B cell (primary cell): Measurements from ENCODE around the gene ZDHHC12. TPM values are rescaled to one million over a fixed set of nuclear protein-coding genes. Genes with fewer than 3 reads are reported as not detected.
A peak's percentile ranks its signal among the peaks of the same experiment; 100 is the strongest.

ENCODE experiments used
- ATAC-seq: fragments of 200-7000 bp; cut with Tn5 transposase; one replicate; pipeline ENCODE4 v1.10.0; 2021; ENCODE audit warnings: low read depth, mild to moderate bottlenecking, moderate number of reproducible peaks, moderate library complexity
- CTCF ChIA-PET: fragments of 350-600 bp; sonication (Branson Sonifier 250); formaldehyde crosslinking; loops from one replicate; lab custom pipeline; 2021; ENCODE audit warnings: antibody characterized with exemption, inconsistent platforms; lab: Charles Lee
- POLR2A ChIA-PET: fragments of 350-600 bp; sonication (Branson Sonifier 250); formaldehyde crosslinking; loops from one replicate; lab custom pipeline; 2021; ENCODE audit warnings: antibody characterized with exemption; lab: Charles Lee
- DNase-seq: peaks from one replicate; pipeline ENCODE4 v3.0.0; 2013
- H2AFZ ChIP-seq: 2 replicates; pipeline ENCODE4 v1.6.1; 2012; ENCODE audit warnings: mild to moderate bottlenecking, low read depth, low read length; ENCODE audit not compliant: insufficient read depth, poor library complexity, severe bottlenecking
- H3K27ac ChIP-seq, 2 donors: 1 replicate in 1 of 2; 2 replicates in 1 of 2; pipeline ENCODE4 v1.5.1; 2012 to 2013; ENCODE audit warnings: low read length in 2 of 2, mild to moderate bottlenecking in 2 of 2, moderate library complexity in 1 of 2
- H3K27me3 ChIP-seq, 4 experiments: fragments of 200-600 bp in 1 of 4; sonication (generic) in 1 of 4; replicated peaks in 1 of 4; 1 replicate in 2 of 4; 2 replicates in 2 of 4; pipeline versions ENCODE4 v1.6.1 to v1.7.0; 2013 to 2016; ENCODE audit warnings: low read length in 3 of 4, mild to moderate bottlenecking in 2 of 4, mixed read lengths in 1 of 4, moderate library complexity in 1 of 4; ENCODE audit not compliant: insufficient read depth in 4 of 4, control insufficient read depth in 3 of 4; ENCODE audit errors: control extremely low read depth in 1 of 4
- H3K36me3 ChIP-seq, 2 experiments: replicated peaks in 1 of 2; 1 replicate in 1 of 2; 2 replicates in 1 of 2; pipeline versions ENCODE4 v1.6.1 to v1.7.1; 2013; ENCODE audit warnings: low read length in 1 of 2; ENCODE audit not compliant: insufficient read depth in 2 of 2, control insufficient read depth in 1 of 2; ENCODE audit errors: control extremely low read depth in 1 of 2, extremely low read depth in 1 of 2
- H3K4me1 ChIP-seq, 2 donors: fragments of 200-600 bp in 1 of 2; sonication (generic) in 1 of 2; 1 replicate in 1 of 2; 2 replicates in 1 of 2; pipeline versions ENCODE4 v1.5.1 to v1.6.1; 2013 to 2017; ENCODE audit warnings: low read length in 2 of 2; ENCODE audit not compliant: control insufficient read depth in 2 of 2, insufficient read depth in 2 of 2
- H3K4me2 ChIP-seq: replicated peaks from 2 replicates; pipeline ENCODE3; 2012; ENCODE audit warnings: mild to moderate bottlenecking, low read depth, low read length; ENCODE audit not compliant: poor library complexity, severe bottlenecking
- H3K4me3 ChIP-seq, 5 experiments: fragments of 200-600 bp in 1 of 5; sonication (generic) in 1 of 5; 1 replicate in 3 of 5; 2 replicates in 2 of 5; pipeline versions ENCODE4 v1.5.1 to v1.7.0; 2011 to 2016; ENCODE audit warnings: low read length in 4 of 5, mild to moderate bottlenecking in 4 of 5, low read depth in 2 of 5, control low read depth in 1 of 5, moderate library complexity in 1 of 5; ENCODE audit not compliant: insufficient read depth in 1 of 5; ENCODE audit errors: control extremely low read depth in 1 of 5, extremely low read depth in 1 of 5
- H3K79me2 ChIP-seq: fragments of 200-600 bp; sonication (generic); one replicate; pipeline ENCODE4 v1.6.0; 2016; ENCODE audit warnings: low read length; ENCODE audit not compliant: control insufficient read depth, insufficient read depth
- H3K9ac ChIP-seq: fragments of 200-600 bp; sonication (generic); 2 replicates; pipeline ENCODE4 v1.6.1; 2017; ENCODE audit warnings: mild to moderate bottlenecking, low read length, moderate library complexity
- H3K9me3 ChIP-seq, 3 donors: one replicate each; pipeline versions ENCODE4 v1.6.1 to v1.7.1; 2013; ENCODE audit warnings: low read length in 2 of 3; ENCODE audit not compliant: control insufficient read depth in 2 of 3, insufficient read depth in 1 of 3; ENCODE audit errors: control extremely low read depth in 1 of 3
- H4K20me1 ChIP-seq: 2 replicates; pipeline ENCODE4 v1.6.0; 2012; ENCODE audit warnings: mild to moderate bottlenecking, low read length; ENCODE audit not compliant: insufficient read depth, control insufficient read depth, poor library complexity, severe bottlenecking
- H3K27ac Mint-ChIP-seq: one replicate; pipeline ENCODE4 v1.8.0; 2021; ENCODE audit warnings: mixed read lengths
- H3K27me3 Mint-ChIP-seq: one replicate; pipeline ENCODE4 v1.8.0; 2021; ENCODE audit warnings: mixed read lengths
- H3K4me1 Mint-ChIP-seq: one replicate; pipeline ENCODE4 v1.8.0; 2021; ENCODE audit warnings: mixed read lengths
- H3K4me3 Mint-ChIP-seq: one replicate; pipeline ENCODE4 v1.8.0; 2021; ENCODE audit warnings: mixed read lengths
- H3K9me3 Mint-ChIP-seq: one replicate; pipeline ENCODE4 v1.8.0; 2022; ENCODE audit warnings: mixed read lengths; ENCODE audit not compliant: insufficient read depth
- EZH2 ChIP-seq: IDR thresholded peaks from 2 replicates; pipeline ENCODE4 v1.6.1; 2012; ENCODE audit warnings: borderline replicate concordance, low read depth, mild to moderate bottlenecking, moderate library complexity, low read length; ENCODE audit not compliant: insufficient read depth, poor library complexity, severe bottlenecking
- WGBS: methylation state at CpG from one replicate; pipeline ENCODE4 v1.1.5; 2013; ENCODE audit warnings: missing lambda C conversion rate; ENCODE audit not compliant: insufficient coverage; 5-methylcytosine and 5-hydroxymethylcytosine counted together
- intact Hi-C: fragments of 100-400 bp; cut with micrococcal nuclease; formaldehyde crosslinking; loops from one replicate; pipeline ENCODE4 v1.10.0; 2022
- polyA plus RNA-seq: library from polyadenylated mRNA; depleted of rRNA; stranded (reverse); fragments of >200 nt; gene quantifications from 2 replicates; pipeline ENCODE4 v1.2.3, GENCODE V29; 2012
- total RNA-seq, 2 donors: library from RNA; stranded (reverse); fragments of 120-200 nt in 1 of 2; gene quantifications; 1 replicate in 1 of 2; 2 replicates in 1 of 2; pipeline versions ENCODE4 v1.2.3 to v1.2.4, GENCODE V29; 2013 to 2022
- TF ChIP-seq, protein P1 (sequence below): fragments of 200-600 bp; IDR thresholded peaks from one replicate; pipeline ENCODE4 v1.8.0; 2022; ENCODE audit warnings: antibody characterized with exemption, mild to moderate bottlenecking

ZDHHC12 gene
- total and polyA plus RNA-seq, 2 donors (not counting 1 experiment from before 2014, with no cell fraction given), result 28.5 to 47.0 TPM

- peaks cover 30% of the 10 kb centered on the region for H4K20me1 ChIP-seq
- H3K79me2 ChIP-seq, result peaks cover 82% of the 10 kb centered on the region
- CTCF ChIA-PET, result interaction anchor here (1.3 kb wide), 2 partner anchors 25 to 34 kb away, joined by 3 to 4 read pairs; no protein-coding TSS in a partner anchor
- H3K4me2 ChIP-seq, result peak within 1 kb of the TSS; percentile 85
- peak within 1 kb of the TSS; percentile 95 for H3K27ac Mint-ChIP-seq
- H3K9me3 ChIP-seq, result no peaks in the 10 kb centered on the region
- H3K9me3 Mint-ChIP-seq, result no peaks in the 10 kb centered on the region
- H3K9ac ChIP-seq, result peak within 1 kb of the TSS; percentile 77
- H3K4me3 ChIP-seq, result peak within 1 kb of the TSS; percentile 57 to 81 (median 70)
- no peaks in the 10 kb centered on the region for H3K27me3 ChIP-seq
- H2AFZ ChIP-seq, result peak within 1 kb of the TSS; percentile 61
- peak within 1 kb of the TSS; percentile 89 for H3K4me3 Mint-ChIP-seq
- no peak for TF ChIP-seq EZH2
- TF ChIP-seq, protein P1, sequence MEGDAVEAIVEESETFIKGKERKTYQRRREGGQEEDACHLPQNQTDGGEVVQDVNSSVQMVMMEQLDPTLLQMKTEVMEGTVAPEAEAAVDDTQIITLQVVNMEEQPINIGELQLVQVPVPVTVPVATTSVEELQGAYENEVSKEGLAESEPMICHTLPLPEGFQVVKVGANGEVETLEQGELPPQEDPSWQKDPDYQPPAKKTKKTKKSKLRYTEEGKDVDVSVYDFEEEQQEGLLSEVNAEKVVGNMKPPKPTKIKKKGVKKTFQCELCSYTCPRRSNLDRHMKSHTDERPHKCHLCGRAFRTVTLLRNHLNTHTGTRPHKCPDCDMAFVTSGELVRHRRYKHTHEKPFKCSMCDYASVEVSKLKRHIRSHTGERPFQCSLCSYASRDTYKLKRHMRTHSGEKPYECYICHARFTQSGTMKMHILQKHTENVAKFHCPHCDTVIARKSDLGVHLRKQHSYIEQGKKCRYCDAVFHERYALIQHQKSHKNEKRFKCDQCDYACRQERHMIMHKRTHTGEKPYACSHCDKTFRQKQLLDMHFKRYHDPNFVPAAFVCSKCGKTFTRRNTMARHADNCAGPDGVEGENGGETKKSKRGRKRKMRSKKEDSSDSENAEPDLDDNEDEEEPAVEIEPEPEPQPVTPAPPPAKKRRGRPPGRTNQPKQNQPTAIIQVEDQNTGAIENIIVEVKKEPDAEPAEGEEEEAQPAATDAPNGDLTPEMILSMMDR, result no peak
- peaks cover 60% of the 10 kb centered on the region for H3K4me1 Mint-ChIP-seq
- POLR2A ChIA-PET, result interaction anchor here (0.5 to 1.9 kb wide), 4 partner anchors 31 to 130 kb away, joined by 3 to 8 read pairs (median 4); partner anchors contain the start of genes DYNC2I2 and ENDOG
- peaks cover 11 to 28% of the 10 kb centered on the region in 2 experiments for H3K36me3 ChIP-seq
- intact Hi-C loops, result loop anchor here (1.0 to 5.0 kb wide), 8 partner anchors 32 to 231 kb away; partner anchors contain the start of genes DYNC2I2, ENDOG, ODF2 and SPOUT1
- DNase-seq, result peak; percentile 97
- no peaks in the 10 kb centered on the region for H3K27me3 Mint-ChIP-seq
- H3K27ac ChIP-seq, result peak within 1 kb of the TSS; percentile 89 to 91
- peaks cover 47 to 57% of the 10 kb centered on the region in 2 donors for H3K4me1 ChIP-seq
- 5% methylated on average over 84 of the region's 93 CpGs for WGBS
- ATAC-seq, result peak; percentile 81
Measured at GRCh38 chr9:128688501-128689292, 35.2 kb downstream of the ZDHHC12 start, which contains the start of gene SET. TSS of gene SET (plus strand) at chr9:128689222. CDS start at chr9:128689583, 361 bp downstream.
